HG03025 (cell line): ENCODE data around the gene NRGN.
"Not testable (repeated sequence)": the region's sequence is repeated elsewhere in the genome, so short reads cannot be mapped to it uniquely, and the experiment has no call there.

Source experiments
- ATAC-seq: cut with Tn5 transposase; IDR thresholded peaks from one replicate; pipeline ENCODE4 v1.9.1; 2021; ENCODE audit warnings: mild to moderate bottlenecking, moderate library complexity; ENCODE audit not compliant: unreplicated experiment, low FRiP score

Gene NRGN

DNA sequence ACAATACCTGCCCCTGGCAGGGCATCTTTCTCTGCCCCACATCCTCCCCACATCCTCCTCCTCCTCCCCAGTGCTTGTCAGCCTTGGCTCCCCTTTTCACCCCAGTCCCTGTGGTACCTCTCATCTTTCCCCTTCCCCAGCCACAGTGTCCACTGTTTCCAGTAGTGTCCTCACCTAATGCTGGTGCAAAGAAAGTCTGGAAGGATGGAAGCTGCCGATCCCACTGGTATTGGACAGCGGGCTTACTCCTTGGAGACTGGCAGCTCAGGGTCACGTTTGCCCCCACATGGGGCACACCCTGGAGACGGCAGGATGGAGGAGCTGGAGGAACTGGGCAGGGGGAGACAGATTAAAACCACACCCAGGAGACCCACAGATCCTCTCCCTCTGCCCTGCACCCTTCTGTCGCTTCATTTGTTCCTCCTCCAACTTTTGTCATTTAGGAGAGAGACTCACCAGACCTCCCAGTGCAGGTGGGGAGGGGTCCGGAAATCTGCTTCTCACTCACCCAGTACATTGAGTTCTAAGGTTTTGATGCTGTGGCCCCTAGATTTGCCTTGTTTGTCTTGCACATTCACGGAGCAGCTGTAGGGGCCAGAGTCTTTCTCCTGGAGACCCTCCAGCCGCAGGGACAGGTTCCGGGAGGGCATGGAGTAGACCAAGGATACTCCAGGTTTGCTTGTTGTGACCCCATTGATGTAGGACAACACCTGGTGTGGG is 16.5 kb downstream of the NRGN start:
- no peak for ATAC-seq

DNA sequence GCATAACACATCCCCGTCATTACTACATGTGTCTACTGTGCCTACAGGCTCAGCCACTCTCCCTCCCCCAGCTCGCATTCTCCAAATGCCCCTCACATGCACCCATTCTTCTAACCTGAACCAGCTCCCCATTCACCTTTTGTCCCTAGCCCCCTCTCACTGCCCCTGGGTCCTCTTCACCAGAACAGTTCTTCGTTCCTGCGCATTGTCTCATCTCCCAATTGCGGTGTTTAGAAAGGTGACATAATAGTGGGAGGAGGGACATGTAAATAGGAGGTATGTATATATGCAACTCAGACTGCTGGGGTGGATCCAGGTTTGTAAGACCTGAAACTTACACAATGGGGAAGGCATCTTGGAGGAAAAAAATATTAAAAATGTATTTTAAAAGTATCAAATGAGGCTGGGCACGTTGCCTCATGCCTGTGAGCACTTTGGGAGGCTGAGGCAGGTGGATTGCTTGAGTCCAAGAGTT is 17.0 kb downstream of the NRGN start:
- no peak for ATAC-seq

DNA sequence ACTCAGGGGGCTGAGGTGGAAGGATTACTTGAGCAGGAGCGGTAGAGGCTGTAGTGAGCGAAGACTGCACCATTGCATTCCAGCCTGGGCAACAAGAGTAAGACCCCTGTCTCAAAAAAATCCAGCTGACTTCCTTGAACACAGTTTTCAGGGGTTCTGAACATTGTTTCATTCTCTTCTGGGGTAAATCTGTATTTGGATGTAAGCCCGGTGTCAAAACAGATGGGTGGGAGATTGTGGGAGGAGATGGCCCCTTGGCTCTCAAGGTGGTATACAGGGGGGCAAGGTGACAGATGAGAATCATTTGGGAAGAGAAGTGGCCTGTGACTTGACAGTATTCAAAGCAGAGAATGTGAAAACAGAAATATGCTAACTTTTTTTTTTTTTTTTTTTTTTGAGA is 17.6 kb downstream of the NRGN start:
- ATAC-seq: no peak

DNA sequence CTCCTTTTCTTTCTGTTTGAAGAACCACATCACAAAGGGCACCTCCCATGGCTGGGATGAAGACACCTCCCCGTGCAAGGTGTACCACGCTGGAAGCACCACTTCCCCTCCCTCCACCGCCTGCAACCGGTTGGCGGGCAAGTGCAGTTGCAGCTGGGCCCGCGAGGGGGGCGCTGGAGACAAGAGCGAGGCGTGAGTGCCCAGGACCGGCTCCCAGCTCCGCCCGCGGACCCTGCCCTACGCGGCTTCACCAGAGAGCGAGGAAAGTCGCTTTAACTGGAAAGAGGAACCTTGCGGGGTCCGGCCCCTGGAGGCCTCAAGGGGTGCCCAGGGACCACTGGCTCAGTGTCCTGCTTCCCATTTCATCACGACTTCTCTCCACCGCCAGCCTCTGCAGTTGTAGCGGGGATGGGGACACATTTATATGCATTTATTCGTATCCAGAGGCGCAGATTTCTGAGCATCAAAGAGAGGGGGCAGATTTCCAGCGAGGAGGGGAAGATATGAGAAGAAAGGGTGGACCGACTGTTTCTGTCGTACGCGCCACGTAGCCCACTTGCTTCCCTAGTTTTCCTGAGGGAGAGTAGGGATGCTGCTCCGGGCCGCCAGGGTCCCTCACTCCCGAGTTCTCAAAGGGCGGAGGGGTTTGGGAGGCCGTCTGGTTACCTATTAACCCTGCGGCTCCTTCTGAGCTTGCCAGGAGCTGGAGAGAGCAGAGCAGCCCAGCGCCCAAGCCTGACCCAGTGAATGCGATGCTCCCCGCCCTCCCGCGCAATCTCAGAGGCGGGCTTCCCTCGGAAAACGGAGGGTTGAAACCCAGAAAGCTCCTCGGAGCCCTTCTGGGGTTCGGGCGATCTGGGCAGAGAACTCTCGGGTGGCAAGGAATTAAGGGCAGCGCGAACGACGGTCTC is 18.9 kb downstream of the NRGN start:
- ATAC-seq: peak; percentile 41

DNA sequence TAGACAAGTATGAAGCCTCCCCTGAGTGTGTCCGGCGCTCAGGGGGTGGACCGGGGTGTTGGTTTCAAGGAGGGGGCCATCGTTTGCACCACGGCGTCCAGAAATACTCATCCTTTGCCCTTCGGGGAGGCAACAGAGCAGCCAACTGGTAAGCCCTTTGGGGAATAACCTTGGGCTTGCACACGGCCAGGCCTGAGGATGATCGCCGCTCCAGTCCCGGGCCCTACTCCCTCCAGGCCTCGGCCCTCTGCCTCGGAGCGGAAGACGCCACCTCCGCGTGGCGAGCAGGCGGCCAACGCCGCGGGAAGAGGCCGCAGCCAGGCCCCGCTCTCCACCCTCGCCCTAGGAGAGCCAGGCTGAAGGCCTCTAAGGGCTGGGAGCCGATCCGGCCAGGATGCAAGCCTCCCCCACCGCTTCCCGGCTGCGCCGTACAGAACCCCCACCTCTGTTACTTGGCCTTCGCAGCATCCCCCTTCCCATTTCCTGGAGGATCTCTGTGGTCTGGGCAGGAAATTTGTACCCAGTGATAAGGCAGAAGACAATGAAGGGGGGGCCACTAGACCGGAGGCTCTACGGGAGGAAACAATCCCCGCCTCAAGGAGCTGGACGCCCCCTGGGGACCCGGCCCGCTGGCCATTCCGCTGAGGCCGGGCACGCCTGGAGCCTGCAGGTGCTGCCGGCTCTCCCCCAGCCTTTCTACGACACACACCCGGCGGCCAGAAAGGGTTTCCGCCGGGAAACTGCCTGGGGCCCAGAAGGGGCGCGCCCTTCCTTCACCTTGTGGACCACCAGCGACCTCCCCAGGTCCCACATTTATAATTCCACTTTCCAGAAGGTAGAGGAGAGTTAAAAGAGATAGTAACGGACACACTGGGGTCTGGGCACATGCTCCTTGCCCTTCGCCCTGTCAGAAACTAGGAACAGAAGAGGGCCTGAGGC is 19.8 kb downstream of the NRGN start:
- no peak for ATAC-seq

DNA sequence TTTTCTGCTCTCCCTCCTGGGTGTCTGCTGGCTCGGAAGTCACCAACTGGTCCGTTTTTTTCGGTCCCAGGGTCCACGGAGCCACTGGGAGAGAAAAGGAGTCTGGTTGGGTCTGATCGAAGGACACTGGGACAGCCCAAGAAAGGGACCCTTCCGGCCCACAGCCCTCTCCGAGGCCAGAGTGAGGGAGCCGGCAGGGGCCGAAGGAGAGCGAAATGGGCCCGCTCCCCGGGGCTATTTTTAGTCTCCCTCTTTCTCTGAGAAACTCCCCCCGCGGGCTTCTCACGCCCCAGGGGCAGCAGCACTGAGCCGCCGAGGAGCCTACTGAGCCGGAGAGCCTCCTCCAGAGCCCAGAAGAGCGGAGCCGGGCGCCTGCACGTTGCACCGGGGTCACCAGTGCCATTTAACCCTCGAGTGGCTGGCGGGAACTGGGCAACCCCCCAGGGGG is 20.5 kb downstream of the NRGN start:
- ATAC-seq: no peak

DNA sequence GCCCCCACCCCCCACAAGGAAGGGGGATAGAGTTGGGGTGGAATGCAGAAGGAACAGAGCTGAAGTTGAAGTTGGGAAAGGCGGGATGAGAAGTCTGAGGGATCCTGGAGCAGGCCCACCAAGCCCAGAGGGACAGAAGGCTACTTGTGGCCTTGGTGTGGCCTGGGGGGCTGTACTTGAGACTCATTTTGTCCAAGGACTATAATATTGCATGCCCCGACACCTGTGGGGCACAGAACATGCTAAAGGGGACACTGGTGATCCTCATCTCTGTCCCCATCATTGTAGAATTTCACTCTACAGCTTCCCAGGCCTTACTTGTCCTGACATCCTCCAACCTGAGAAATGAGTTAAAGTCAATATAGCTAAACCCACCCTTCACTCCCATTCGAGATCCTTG is 21.1 kb downstream of the NRGN start:
- no peak for ATAC-seq

DNA sequence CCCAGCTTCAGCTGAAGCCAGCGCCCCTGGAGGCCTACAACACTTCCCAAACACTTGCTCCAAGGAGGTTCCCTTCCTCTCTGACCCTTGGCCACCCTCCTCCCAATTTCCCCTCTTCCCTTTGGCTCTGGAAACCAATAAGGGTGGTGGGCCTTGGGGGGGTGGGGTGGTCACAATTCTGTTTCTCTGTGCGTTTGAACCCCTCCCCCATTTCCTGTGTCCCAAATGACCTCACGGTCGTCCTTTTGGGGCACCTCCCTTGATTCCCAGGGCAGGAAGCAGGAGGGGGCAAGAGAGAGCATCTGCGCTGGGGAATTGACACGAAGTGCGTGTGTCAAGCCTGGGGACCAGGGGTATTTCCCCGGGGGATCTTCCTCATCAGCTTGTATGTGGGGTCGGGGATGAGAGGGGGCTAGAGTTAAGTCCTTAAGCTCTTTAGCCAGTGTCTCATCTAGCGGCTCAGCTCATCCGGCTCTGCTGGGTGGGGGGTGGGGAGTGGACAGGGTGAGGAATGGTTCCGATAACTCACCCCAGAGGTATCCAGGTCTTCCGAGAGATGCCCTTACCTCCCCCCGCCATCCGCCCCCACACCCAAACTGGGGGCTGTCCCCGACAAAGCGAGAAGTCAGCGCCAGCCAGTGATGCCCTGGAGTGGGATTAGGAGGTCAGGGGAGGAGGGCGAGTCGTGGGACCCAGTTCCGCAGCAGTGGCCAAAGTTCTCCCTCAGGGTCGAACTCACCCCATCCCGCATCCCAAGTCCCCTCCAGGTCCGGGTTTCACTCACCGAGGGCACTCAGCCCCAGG is 21.8 kb downstream of the NRGN start:
- no peak for ATAC-seq

DNA sequence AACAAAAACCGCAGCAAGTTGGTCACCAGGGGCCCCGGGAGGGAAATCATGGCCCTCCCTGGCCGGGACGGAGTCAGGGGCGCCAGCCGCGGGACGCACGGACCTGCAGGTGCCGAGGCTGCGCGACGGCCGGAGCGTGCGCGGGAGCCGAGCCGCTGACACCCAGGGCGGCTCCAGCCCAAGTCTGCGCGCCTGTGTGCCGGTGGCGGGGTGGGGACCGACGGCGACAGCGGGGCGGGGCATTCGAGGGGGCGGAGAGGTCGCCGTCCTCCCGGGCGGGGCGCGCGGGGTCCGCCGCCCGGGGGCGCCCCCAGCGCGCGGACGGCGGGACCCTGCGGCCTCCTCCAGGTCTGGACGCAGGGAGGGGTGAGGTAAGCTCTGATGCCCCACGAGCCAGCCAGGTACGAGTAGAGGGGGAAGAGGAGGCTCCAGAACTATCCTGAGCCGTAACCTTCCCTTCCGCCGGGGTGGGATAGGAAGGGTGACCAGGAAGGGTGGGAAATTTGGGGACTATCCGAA is 22.4 kb downstream of the NRGN start, which contains the start of gene ESAM:
Gene ESAM (minus strand): TSS at position 186 of the 519 bp plus-strand sequence. CDS start 136 bp downstream, at position 50.
- peak; percentile 65 for ATAC-seq

DNA sequence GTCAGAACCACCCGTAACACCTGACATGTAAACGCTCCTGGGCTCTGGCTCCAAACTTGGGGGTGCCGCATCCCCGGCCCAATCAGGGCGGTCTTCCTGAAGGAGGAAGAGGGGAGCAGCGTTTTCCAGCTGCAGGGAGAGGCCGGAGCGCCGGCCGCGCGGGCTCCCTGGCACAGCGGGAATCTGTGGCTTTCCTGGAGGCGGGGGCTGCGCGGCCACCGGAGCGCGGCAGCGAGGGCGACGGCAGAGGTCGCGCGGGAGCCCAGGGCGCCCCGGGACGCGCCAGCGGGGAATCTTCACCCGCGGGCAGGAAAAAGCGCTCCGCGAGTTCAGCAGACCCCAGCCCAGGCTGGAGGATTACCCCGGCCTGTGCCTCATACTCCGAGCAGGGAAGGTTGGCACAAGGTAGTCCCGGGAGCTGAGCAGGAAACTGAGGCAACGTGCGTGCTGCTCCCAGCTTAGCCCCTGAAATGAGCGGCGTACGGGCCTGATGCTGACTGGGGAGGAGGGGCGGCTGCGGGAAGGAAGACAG is 22.9 kb downstream of the NRGN start:
- peak; percentile 14 for ATAC-seq

DNA sequence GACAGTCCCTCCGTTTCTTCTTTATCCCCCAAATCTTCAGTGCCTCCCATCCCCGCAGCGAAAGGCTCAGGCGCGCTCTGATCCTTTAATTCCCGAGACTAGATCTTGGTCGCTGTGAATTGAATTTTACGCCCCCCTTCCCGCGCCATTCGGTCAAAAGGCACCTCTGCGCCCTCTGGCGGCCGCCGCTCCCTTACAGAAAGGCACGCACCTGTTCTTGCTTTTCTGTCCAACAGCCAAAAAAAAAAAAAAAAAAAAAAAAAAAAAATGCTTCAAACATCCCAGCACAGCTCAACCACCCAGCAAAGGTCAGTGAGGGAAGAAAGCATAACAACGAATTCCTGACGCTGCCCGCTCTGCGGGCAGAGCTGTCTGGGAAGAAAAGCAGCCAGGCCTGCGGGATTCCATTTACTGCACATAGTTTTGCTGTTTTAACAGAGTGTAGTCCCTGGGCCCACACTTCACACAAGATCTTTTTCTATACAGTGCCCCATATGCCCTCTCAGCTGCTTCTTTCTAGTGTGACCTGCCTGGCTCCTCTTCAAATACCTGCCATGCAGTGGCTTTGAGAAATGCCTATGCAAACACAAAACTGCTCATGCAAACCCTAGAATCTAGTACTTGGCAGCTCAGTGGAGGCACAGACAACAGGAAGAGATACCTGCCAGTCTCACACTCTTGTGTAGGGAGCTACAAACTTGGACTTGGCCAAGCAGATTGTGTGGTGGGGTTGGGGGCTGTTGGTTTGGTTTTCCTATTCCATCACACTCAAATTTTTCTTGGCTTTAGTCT is 23.6 kb downstream of the NRGN start:
- peak; percentile 24 for ATAC-seq

DNA sequence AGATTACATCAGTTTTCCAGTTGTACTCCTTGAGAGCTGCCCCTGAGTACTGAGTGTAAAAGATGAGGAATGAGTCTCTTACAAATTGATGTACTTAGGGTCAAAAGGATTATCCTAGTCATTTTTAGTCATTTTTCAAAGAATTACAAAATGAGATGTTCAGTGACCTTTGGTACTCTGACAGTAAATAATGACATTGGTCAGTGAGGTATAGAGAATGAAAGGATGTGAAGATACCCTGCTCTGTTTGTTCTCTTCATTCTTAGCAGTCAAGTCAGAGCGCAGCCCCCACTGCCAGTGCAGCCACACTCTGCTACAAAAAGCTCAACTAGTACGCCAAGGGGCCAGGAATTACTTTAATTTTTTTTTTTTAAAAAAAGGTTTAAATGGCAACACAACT is 26.4 kb downstream of the NRGN start:
- ATAC-seq: no peak

DNA sequence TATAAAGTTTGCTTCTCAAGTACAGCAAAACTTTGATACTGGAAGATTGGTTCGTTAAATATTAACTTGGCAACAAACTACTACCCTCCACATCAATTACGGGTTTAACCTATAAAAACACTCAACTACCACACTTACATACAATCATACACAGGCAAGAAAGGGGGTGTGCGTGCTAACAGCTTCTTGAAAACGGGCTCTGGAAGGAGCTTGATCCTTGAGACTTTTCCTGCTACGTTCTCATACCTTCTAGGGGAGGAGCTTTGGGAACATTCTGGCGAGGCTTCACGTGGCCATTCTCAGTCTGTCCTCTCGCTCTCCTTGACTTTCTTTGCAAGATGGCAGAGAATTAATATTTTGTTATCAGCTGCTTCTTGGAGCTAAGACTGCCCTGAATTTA is 29.2 kb downstream of the NRGN start:
- ATAC-seq: no peak

DNA sequence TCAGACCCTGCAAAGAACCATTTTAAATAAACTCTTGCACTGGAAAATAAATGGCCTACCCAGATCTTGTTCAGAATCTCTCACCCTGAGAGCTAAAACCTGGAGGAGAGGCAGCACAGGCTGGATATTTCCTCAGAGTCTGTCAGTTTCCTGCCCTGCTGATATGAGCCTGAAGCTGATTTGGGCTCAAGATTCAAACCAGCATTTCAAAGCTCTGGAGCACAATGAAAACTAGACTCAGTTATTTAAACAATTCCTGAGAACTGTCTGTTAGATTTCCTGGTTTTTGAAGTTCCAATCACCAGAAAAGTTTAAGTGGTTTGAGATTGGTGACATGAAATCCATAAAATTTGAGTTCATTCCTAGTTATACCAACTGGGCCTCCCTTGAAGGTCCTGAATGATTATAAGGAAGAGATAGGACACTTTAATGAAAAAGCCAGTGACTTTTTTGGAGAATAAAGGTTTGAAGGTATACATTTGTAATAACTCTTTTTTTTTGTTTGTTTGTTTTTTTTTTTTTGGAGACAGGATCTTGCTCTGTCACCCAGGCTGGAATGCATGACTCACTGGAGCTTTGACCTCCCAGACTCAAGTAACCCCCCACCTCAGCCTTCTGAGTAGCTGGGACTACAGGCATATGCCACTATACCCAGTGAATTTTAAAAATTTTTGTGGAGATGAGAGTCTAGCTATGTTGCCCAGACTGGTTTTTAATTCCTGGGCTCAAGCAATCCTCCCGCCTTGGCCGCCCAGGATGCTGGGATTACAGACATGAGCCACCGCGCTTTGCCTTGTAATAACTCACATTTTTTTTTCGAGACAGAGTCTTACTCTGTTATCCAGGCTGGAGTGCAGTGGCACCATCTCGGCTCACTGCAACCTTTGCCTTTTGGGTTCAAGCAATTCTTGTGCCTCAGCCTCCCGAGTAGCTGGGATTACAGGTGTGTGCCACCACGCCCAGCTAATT is 30.3 kb downstream of the NRGN start:
- no peak for ATAC-seq

DNA sequence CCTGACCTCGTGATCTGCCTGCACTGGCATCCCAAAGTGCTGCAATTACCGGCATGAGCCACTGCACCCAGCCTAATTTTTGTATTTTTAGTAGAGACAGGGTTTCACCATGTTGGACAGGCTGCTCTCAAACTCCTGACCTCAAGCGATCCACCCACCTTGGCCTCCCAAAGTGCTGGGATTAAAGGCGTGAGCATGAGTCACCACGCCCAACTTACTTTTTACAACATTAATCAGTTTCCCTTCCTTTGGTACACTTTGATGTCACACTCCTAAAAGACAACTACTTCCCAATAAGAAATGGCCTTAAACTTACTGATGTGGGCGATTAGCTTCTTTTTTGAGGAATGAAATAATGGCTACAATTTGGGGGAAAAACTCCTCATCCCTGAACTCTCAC is 31.2 kb downstream of the NRGN start:
- not testable (repeated sequence) for ATAC-seq

DNA sequence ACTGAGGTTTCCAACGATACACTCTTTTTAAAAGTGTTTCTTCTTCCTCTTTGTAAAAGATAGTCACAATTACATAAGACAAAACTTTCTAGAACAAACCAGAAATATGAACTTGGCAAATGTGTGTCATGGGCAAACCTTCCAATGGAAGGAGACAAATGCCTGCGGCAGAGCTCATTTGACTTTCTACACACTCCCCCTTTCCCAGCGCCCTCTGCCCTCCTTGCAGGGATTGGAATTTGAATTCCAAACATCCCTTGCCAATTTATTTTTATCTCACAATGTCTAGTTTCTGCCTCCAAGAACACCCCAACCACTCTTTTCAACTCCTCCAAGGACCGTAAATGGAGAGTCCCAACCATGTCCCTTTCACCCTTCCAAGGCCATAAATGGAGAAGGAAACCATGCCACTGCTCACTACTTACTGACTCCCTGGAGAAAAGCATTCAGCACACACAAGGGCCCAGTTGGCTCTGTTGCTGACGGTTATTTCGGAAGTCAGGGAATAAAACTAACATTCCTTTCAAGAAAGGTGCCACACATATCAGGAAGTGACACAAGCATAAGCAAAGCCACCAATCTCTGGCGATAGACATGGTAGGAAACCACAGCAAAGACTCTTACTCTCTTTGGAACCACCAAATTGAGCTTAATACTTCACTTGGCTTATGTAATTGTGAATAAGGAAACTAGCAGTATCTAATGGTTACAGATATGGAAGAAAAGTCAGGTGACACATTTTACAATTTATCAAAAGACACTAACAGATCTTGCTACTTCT is 37.3 kb downstream of the NRGN start:
- ATAC-seq: no peak
